GM23338 (cell line): ENCODE measurements around the gene TSPAN33. TPM values are rescaled to one million over a fixed set of nuclear protein-coding genes. Genes with fewer than 3 reads are reported as not detected.

ENCODE experiments used
- ATAC-seq: fragments of 200-7000 bp; cut with Tn5 transposase; 3 replicates; pipeline ENCODE4 v1.9.1; 2020
- DNase-seq: peaks from one replicate; pipeline ENCODE4 v3.0.0-alpha.2; 2015; ENCODE audit warnings: low spot score
- H2AFZ ChIP-seq: fragments of 200-600 bp; sonication (generic); 2 replicates; pipeline ENCODE4 v1.8.0; 2016; ENCODE audit warnings: antibody characterized with exemption, mild to moderate bottlenecking, moderate library complexity
- H3F3A ChIP-seq: fragments of 200-600 bp; sonication (generic); replicated peaks from 2 replicates; pipeline ENCODE4 v1.8.0; 2017; ENCODE audit warnings: antibody characterized with exemption, mixed run types, low read depth
- H3K27ac ChIP-seq: fragments of 200-600 bp; sonication (generic); 2 replicates; pipeline ENCODE4 v1.6.1; 2016; ENCODE audit warnings: low read depth
- H3K27me3 ChIP-seq: fragments of 200-600 bp; sonication (generic); 2 replicates; pipeline ENCODE4 v1.8.0; 2016; ENCODE audit warnings: mild to moderate bottlenecking, mixed run types, moderate library complexity; ENCODE audit not compliant: insufficient read depth
- H3K36me3 ChIP-seq: fragments of 200-600 bp; sonication (generic); 2 replicates; pipeline ENCODE4 v1.8.0; 2016; ENCODE audit warnings: mild to moderate bottlenecking; ENCODE audit not compliant: insufficient read depth
- H3K4me1 ChIP-seq: fragments of 200-600 bp; sonication (generic); 2 replicates; pipeline ENCODE4 v1.8.0; 2016; ENCODE audit warnings: mild to moderate bottlenecking, moderate library complexity; ENCODE audit not compliant: insufficient read depth
- H3K4me2 ChIP-seq: fragments of 200-600 bp; sonication (generic); 2 replicates; pipeline ENCODE4 v1.7.1; 2017; ENCODE audit warnings: mixed run types
- H3K4me3 ChIP-seq: fragments of 200-600 bp; sonication (generic); 2 replicates; pipeline ENCODE4 v1.6.1; 2016; ENCODE audit warnings: mixed run types
- H3K79me2 ChIP-seq: fragments of 200-600 bp; sonication (generic); replicated peaks from 2 replicates; pipeline ENCODE4 v1.8.0; 2017; ENCODE audit warnings: mild to moderate bottlenecking; ENCODE audit not compliant: insufficient read depth
- H3K9me2 ChIP-seq: fragments of 200-600 bp; sonication (generic); 2 replicates; pipeline ENCODE4 v1.8.0; 2017; ENCODE audit not compliant: insufficient read depth
- H4K20me1 ChIP-seq: fragments of 200-600 bp; sonication (generic); replicated peaks from 2 replicates; pipeline ENCODE4 v1.8.0; 2017; ENCODE audit warnings: mild to moderate bottlenecking; ENCODE audit not compliant: insufficient read depth
- H3K27ac Mint-ChIP-seq: 2 replicates; pipeline ENCODE4 v1.8.0; 2020; ENCODE audit warnings: inconsistent platforms, mild to moderate bottlenecking, moderate library complexity, mixed read lengths
- H3K27me3 Mint-ChIP-seq: 3 replicates; pipeline ENCODE4 v1.8.0; 2022; ENCODE audit warnings: low read depth, mild to moderate bottlenecking, moderate library complexity, mixed read lengths, inconsistent platforms; ENCODE audit not compliant: insufficient read depth, poor library complexity
- H3K36me3 Mint-ChIP-seq: 3 replicates; pipeline ENCODE4 v1.8.0; 2021; ENCODE audit warnings: low read depth, mild to moderate bottlenecking, inconsistent platforms, moderate library complexity, mixed read lengths
- H3K4me1 Mint-ChIP-seq: 3 replicates; pipeline ENCODE4 v1.8.0; 2020; ENCODE audit warnings: mild to moderate bottlenecking, inconsistent platforms, mixed read lengths
- H3K4me3 Mint-ChIP-seq: 3 replicates; pipeline ENCODE4 v1.8.0; 2021; ENCODE audit warnings: moderate library complexity, mild to moderate bottlenecking, inconsistent platforms, mixed read lengths
- H3K9me3 Mint-ChIP-seq: 3 replicates; pipeline ENCODE4 v1.8.0; 2020; ENCODE audit warnings: moderate library complexity, mild to moderate bottlenecking, inconsistent platforms, mixed read lengths
- CTCF ChIP-seq, 2 experiments: fragments of 200-600 bp in 1 of 2; sonication (generic) in 1 of 2; conservative IDR thresholded peaks; 2 replicates each; pipeline versions ENCODE4 v1.5.1 to v1.6.1; 2016 to 2017; ENCODE audit warnings: antibody characterized with exemption in 2 of 2, low read depth in 2 of 2, mild to moderate bottlenecking in 2 of 2, moderate library complexity in 1 of 2
- ETS1 ChIP-seq: IDR thresholded peaks from 2 replicates; pipeline ENCODE4 v1.6.1; 2016; ENCODE audit warnings: antibody characterized with exemption
- NANOG ChIP-seq: IDR thresholded peaks from 2 replicates; pipeline ENCODE4 v1.6.1; 2016; ENCODE audit warnings: antibody characterized with exemption, borderline replicate concordance
- REST ChIP-seq: IDR thresholded peaks from one replicate; pipeline ENCODE4 v1.6.1; 2018; ENCODE audit warnings: antibody characterized with exemption; ENCODE audit not compliant: unreplicated experiment
- ZNF114 ChIP-seq: fragments of 250-450 bp; sonication (Bioruptor Pico); IDR thresholded peaks from 2 replicates; pipeline ENCODE4 v1.5.0; 2020; ENCODE audit warnings: mild to moderate bottlenecking, moderate library complexity
- ZNF462 ChIP-seq: fragments of 250-450 bp; sonication (Bioruptor Pico); IDR thresholded peaks from 2 replicates; pipeline ENCODE4 v1.5.0; 2020; ENCODE audit warnings: mild to moderate bottlenecking, moderate library complexity
- polyA plus RNA-seq: library from polyadenylated mRNA; unstranded; fragments of >200 nt; fragmentation: Nextera tagmentation; extraction: Ambion mirVana; gene quantifications from 2 replicates; pipeline ENCODE4 v1.2.1, GENCODE V29; 2016
- total RNA-seq: library from RNA; depleted of rRNA; stranded (reverse); fragments of >200 nt; shearing (Covaris generic); gene quantifications from 2 replicates; pipeline ENCODE4 v1.2.3, GENCODE V29; 2014

TSPAN33 gene
- total and polyA plus RNA-seq, 2 experiments from 2014 or later, result 17.6 to 51.5 TPM

- H3K4me3 Mint-ChIP-seq, result no peak overlapping the region
Observed at GRCh38 chr7:129203050-129203741, 58.7 kb downstream of the TSPAN33 start.

More at GRCh38 chr7:129203050-129203741, 58.7 kb downstream of the TSPAN33 start:
- no peaks in the 10 kb centered on the region; the same call in 2 of the 3 replicates for H3K9me3 Mint-ChIP-seq
- no peaks in the 10 kb centered on the region for H3K4me1 ChIP-seq
- H3K27me3 ChIP-seq, result no peaks in the 10 kb centered on the region
- no peak for DNase-seq
- TF ChIP-seq NANOG (no peak), ZNF462 (CRISPR knock-in tag) (no peak), ZNF114 (CRISPR knock-in tag) (no peak), CTCF (conservative IDR thresholded peaks at IDR 0.05; ENCODE audit: low read depth in 2 of 2) (no peak), ETS1 (no peak), REST (no peak)
- no peak overlapping the region for H3K27ac Mint-ChIP-seq
- H3K27me3 Mint-ChIP-seq, result no peaks in the 10 kb centered on the region
- H3K9me2 ChIP-seq, result no peaks in the 10 kb centered on the region
- H2AFZ ChIP-seq, result no peak overlapping the region
- peaks cover 48% of the 10 kb centered on the region for H3K36me3 Mint-ChIP-seq
- peaks cover 5% of the 10 kb centered on the region; the same call in 1 of the 2 replicates for H3K36me3 ChIP-seq
- H3F3A ChIP-seq, result no peaks in the 10 kb centered on the region
- H3K4me2 ChIP-seq, result no peak overlapping the region
- peaks cover 44% of the 10 kb centered on the region for H3K79me2 ChIP-seq
- H3K4me1 Mint-ChIP-seq, result no peaks in the 10 kb centered on the region
- ATAC-seq, result no peak
- H3K27ac ChIP-seq, result no peak overlapping the region; the same call in 1 of the 2 replicates
- H3K4me3 ChIP-seq, result no peak overlapping the region
- H4K20me1 ChIP-seq, result 0 out of 2 replicates have a peak, but pooled peaks cover 7% of the 10 kb centered on the region
